Stimulated activated CD8-positive, alpha-beta memory T cell treated with anti-CD3 and anti-CD28 coated beads, Interleukin-12 subunit alpha, Interleukin-12 subunit beta, amount 100 ng/mL, for 24 hours (primary cell): Measurements from ENCODE around the gene ERMN.

ENCODE experiments used
- DNase-seq: peaks from one replicate; pipeline ENCODE4 v3.0.0-alpha.2; 2020; ENCODE audit errors: extremely low read depth

ERMN gene

DNA sequence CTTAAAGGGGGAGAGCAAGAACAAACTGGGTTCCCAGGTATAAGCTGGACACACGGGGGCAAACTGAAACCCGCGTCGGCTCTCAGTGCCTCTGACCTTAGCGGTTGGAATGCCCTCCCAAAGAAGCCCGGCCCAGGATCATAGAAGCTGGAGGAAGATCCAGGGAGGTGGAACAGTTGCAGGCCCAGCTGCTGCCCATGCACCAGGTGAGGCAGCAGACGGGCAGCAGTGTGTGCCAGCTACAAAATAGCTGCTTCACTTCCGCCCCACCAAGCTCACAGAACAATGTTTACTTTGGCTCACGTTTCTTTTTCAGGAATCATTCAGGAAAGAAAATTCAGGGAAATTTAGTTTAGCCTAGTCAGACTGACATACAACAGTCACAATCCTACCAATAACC, 3.9 kb upstream of the ERMN start:
- DNase-seq: no peak

- DNase-seq: peak; percentile 53
Observed at GRCh38 chr2:157327621-157328500, 2.2 kb upstream of the ERMN start.

- DNase-seq: no peak
Observed at GRCh38 chr2:157327200-157327599, 1.6 kb upstream of the ERMN start.

DNA sequence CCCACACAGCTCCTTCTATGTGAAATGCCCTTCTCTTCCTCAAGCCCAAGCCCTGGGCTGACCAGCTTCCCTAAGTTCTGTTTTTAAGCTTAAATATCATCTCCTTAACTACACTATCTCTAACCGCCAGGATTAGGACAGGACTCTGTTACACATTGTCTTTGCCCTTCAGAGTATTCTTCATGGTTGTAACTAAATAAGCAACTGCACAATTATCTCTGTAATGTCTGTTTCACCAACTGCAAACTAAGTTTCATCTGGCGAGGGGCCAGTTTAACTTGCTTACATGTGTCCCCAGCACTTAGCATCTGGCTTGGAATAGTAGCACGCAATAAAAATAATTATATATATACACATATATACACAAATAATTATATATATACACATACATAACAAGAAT, 1.1 kb upstream of the ERMN start:
- no peak for DNase-seq

GRCh38 chr2:157324331-157324843, 1.2 kb downstream of the ERMN start:
- no peak for DNase-seq

DNA sequence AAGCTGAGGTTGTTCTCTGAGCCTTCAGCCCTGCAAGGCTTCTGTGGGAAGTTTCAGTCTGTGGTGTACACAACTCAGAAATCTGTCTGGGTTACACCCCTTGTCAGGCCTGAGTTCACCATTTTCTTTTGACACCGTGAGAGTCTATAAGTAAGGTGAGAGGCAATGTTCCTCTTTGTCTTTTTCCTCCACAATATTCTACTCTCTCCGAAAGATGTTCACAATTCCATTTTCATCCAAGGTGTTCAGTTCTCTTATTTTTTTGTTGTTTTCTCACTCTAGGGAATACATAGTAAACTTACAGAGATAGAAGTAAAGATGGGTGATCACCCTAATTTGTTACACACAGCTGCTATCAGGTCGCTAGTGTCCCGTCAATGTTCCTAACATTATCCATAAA, 3.2 kb downstream of the ERMN start:
- no peak for DNase-seq

- no peak for DNase-seq
Observed at GRCh38 chr2:157321466-157321865, 4.2 kb downstream of the ERMN start.

DNA sequence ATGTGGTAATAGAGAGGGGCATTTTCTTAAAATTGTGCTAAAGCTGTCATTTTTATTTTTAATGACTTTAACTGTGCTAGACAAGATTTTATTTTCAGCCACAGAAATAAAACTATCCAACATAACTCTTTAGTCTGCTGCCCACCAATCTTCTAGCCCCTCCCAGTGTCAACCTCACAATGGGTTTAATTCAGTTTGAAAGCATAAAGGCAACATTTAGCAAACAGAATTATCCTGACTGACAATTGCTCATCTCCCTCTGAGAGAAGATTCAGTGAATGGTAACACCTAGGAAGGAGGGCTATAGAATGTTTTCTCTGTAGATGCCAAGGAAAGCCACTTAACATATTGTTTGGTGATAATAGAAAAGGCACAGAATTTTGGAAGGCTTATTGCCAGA, 5.2 kb downstream of the ERMN start:
- DNase-seq: no peak

DNA sequence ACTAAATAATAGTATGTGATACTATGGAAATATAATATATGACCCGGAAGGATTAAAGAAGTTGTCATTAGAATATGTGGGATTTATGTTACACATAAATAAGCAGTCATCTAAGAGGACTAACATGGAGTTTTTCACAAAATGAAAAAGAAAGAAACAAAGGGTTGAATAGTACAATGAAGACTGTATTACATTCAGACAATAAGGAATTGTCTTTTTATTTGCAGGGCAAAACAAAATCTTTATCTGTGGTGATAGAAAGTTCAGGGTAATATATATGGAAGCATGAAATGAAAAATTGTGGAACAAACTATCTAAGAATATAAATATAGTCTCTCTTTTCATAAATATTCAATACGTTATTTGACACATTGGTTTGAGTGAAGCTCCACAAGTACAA, 5.8 kb downstream of the ERMN start:
- DNase-seq: no peak

DNA sequence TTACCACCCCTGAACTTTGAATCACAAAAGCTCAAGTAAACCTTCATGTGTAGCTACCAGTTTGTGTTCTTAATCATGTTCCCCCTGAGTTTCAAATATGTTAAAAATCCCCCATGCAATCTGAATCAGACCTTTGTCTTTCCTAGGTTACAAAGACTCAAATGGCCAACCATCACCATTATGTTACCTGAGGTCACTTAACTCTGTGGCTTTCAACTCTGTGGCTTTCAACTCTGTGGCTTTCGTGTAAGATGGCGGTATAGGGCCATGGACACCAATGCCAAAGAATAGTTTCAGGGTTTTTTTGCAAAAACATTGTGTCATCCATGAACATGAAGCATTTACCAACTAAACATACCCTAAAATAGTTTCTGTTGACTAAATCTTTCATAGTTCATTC, 6.7 kb downstream of the ERMN start:
- no peak for DNase-seq

GRCh38 chr2:157315901-157316300, 9.7 kb downstream of the ERMN start:
- no peak for DNase-seq

DNA sequence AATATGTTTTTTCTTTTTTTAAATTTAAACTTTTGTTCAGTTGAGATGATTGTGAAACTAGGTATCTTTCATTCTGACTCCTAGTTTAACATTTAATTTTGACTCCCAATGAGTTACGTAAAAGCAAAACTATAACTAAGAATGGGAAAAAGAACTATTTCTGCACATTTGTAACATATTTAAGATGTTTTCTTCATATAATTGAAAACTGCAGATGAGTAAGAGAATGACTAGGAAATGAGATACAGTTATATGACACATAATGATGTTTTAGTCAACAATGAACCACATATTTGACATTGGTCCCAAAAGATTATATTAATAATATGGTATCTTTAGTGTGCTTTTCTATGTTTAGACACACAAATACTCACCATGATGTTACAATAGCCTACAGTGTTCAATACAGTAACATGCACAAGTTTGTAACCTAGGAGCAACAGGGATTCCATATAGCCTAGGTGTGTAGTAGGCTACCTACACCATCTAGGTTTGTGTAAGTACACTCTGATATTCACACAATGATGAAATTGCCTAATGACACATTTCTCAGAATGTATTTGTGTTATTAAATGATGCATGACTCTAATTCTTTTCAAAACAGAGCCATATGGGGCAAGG, 12.6 kb downstream of the ERMN start:
- no peak for DNase-seq

GRCh38 chr2:157311706-157312105, 13.9 kb downstream of the ERMN start:
- no peak for DNase-seq

- no peak for DNase-seq
Observed at GRCh38 chr2:157309878-157310277, 15.7 kb downstream of the ERMN start.

DNA sequence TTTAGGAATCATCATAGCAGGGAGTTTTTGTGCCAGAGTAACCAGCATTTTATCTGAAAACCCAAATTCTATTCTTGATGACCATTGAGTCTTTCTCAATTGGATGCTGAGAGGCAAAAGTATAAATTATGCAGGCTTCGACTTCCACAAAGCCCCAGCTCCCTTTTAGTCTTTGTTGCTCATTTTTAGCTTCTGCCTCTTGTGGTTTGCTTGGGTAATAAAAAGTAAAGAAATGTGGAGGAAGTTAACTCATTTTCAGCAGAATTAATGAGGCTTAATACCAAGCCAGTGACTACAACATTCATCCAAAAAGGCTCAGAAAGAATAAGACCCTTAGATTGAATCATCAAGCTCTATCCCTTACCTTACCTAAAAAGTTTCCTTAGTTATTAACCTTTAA, 18.6 kb downstream of the ERMN start:
- DNase-seq: no peak

DNA sequence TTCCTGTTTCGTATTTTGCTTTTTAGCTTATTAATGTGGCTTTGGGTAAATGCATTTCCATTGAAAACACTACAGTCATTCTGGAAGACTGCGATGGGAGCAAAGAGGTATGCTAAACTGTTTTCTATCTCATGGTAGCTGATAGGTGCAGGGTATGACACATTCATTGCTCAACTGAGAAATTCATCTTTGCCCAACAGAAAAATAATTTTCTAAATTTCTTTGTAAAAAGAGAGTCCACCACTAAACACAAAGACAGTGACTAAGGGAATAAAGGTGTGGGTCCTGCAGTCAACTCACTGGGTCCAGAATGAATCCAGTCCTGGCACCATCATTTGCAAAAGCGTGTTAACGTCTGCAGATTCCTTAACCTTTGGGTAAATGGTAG, 19.9 kb downstream of the ERMN start:
- DNase-seq: no peak

DNA sequence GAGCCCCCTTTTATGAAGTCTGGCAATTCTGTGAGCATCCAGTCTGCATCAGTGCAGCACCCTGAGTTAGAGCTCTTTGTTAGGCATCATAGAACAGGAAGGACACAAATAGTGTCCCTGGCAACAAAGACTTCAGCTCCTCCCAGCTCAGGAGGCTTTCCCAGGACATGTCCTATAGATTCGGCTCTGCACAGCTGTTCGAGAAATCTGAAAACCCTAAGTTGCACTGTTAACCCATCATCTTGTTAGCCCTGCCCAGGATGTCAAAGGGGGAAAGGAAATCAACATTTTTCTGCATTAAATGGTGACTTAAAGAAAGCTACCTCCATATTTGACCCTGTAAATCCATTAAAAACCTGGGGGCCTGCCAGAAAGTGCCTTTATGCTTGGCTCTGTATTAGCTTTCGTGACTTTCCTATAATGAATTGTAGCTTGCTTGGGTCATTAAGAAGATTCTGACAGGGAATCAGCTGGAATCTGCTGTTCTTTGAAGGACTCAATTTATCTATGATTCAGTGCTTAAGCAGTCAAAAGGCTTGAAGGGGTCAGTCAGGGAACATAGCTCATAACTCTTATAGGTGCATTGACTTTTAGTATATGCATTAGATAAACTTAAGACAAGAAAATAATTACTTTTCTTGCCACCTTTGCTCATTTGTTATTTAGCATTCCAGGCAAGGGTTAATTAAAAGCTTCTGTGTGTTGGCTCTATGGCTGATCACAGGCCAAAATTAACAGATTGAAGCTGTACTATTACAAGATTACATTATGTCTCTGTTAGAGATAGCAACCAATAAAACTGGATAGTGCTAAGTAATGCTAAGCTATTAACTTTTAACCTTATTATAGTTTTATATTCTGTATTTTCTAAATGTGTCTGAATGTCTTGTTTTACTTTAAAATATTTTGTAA, 20.6 kb downstream of the ERMN start:
- DNase-seq: no peak

DNA sequence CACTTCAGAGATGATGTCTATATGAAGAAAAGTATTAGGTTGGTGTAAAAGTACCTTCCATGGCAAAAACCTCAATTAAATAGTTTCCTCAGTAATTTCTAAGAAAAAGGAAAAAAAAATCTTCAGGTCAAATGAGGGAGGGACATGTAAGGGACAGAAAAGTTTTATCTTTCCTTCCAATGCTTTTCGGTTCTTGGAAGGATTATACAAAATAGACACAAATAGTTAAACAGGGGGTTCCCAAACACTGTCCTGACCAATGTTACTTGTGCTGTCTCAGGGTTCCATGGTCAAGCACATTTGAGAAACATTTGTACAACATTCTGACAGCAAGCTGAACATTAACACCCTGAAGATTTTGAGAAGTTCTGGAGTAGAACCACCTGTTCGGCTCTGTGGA, 22.0 kb downstream of the ERMN start:
- no peak for DNase-seq

DNA sequence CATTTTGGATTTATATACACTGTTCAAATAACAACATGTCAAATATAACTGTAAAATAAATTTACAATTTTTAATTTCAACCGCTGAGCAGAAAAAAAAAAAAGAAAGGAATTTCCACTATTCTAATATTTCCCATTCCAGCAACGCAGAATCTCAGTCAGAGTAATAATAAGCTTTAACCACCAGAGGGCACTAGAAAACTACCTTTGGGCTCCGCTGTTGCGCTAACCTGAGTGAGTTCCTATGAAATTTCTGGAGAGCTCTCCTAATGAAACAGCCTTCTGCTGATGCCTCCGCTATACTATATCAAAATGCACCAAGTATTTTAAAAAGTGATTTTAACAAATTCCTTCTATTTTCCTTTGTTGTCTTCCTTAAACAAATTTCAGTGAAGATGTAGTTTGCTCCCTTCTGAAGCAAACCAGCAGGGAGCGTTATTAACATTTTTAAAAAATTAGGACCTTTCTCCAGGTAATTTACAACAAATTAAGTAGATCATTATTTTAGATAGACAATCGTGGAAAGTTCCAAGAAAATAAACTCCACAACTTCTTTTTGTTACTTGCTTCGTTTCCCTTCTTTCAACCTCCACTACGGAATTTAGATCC, 23.0 kb downstream of the ERMN start:
- no peak for DNase-seq

DNA sequence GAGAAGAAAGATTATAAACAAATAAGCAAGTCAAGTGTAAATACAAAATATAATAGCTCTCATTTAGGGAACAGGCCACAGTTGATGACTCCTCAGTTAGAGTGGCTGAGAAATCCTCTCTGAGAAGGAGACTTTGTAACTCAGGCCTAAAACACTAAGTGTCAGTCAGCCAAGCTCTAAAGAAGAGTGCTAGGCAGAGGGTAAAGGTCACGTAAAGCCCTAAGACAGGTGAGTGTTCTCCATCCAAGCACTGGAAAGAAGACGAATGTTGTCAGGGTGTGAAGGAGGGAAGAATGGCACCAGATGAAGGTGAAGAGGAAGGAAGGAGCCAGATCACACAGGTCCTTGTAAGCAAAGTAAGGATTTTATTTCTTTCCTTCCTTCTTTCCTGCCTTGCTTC, 24.3 kb downstream of the ERMN start:
- no peak for DNase-seq

GRCh38 chr2:157296958-157297357, 28.7 kb downstream of the ERMN start:
- no peak for DNase-seq

- DNase-seq: no peak
Observed at GRCh38 chr2:157296490-157296889, 29.1 kb downstream of the ERMN start.
